Hepatic stellate cell (primary cell): ENCODE results near the gene ADAMTS12.
"Not testable (repeated sequence)": the region's sequence is repeated elsewhere in the genome, so short reads cannot be mapped to it uniquely, and the experiment has no call there.

ENCODE experiments used
- DNase-seq: peaks from one replicate; pipeline ENCODE4 v3.0.0; 2011; ENCODE audit warnings: low spot score

ADAMTS12 gene

GRCh38 chr5:33524476-33524875 is 367.3 kb downstream of the ADAMTS12 start:
- DNase-seq = peak; percentile 8

- DNase-seq = no peak
Measured at GRCh38 chr5:33523208-33523771, 368.5 kb downstream of the ADAMTS12 start.

- no peak for DNase-seq
Measured at GRCh38 chr5:33516421-33516820, 375.4 kb downstream of the ADAMTS12 start.

GRCh38 chr5:33515366-33515765 is 376.4 kb downstream of the ADAMTS12 start:
- not testable (repeated sequence) for DNase-seq

- DNase-seq = peak; percentile 54
Measured at GRCh38 chr5:33513462-33514185, 378.2 kb downstream of the ADAMTS12 start.

- DNase-seq = peak; percentile 11
Measured at GRCh38 chr5:33509036-33509435, 382.8 kb downstream of the ADAMTS12 start.

- DNase-seq = no peak
Measured at GRCh38 chr5:33507426-33507825, 384.4 kb downstream of the ADAMTS12 start.

GRCh38 chr5:33504570-33504969 is 387.2 kb downstream of the ADAMTS12 start:
- no peak for DNase-seq

GRCh38 chr5:33501899-33502298 is 389.9 kb downstream of the ADAMTS12 start:
- DNase-seq = no peak

- no peak for DNase-seq
Measured at GRCh38 chr5:33501260-33501659, 390.5 kb downstream of the ADAMTS12 start.

- DNase-seq = no peak
Measured at GRCh38 chr5:33494466-33494865, 397.3 kb downstream of the ADAMTS12 start.

- DNase-seq = no peak
Measured at GRCh38 chr5:33491941-33492340, 399.8 kb downstream of the ADAMTS12 start.

- DNase-seq = no peak
Measured at GRCh38 chr5:33490071-33490665, 401.6 kb downstream of the ADAMTS12 start.

- DNase-seq = no peak
Measured at GRCh38 chr5:33489481-33490067, 402.2 kb downstream of the ADAMTS12 start.

- DNase-seq = no peak
Measured at GRCh38 chr5:33488558-33489355, 403.0 kb downstream of the ADAMTS12 start.

- no peak for DNase-seq
Measured at GRCh38 chr5:33487236-33487635, 404.6 kb downstream of the ADAMTS12 start.

GRCh38 chr5:33482335-33482734 is 409.5 kb downstream of the ADAMTS12 start:
- DNase-seq = no peak

- DNase-seq = no peak
Measured at GRCh38 chr5:33480876-33481275, 410.9 kb downstream of the ADAMTS12 start.

GRCh38 chr5:33479311-33479710 is 412.5 kb downstream of the ADAMTS12 start:
- DNase-seq = no peak

- DNase-seq = no peak
Measured at GRCh38 chr5:33477816-33478215, 414.0 kb downstream of the ADAMTS12 start.

GRCh38 chr5:33476992-33477391 is 414.8 kb downstream of the ADAMTS12 start:
- no peak for DNase-seq

GRCh38 chr5:33475706-33476105 is 416.1 kb downstream of the ADAMTS12 start:
- DNase-seq = no peak
